ENCODE measurements around the gene ENDOV. TPM values are rescaled to one million over a fixed set of nuclear protein-coding genes. Genes with fewer than 3 reads are reported as not detected.

The ENDOV gene
- polyA plus RNA-seq, 1 donor (not counting 4 experiments of a cell fraction or from before 2014, with no cell fraction given), result 10.9 TPM

DNA sequence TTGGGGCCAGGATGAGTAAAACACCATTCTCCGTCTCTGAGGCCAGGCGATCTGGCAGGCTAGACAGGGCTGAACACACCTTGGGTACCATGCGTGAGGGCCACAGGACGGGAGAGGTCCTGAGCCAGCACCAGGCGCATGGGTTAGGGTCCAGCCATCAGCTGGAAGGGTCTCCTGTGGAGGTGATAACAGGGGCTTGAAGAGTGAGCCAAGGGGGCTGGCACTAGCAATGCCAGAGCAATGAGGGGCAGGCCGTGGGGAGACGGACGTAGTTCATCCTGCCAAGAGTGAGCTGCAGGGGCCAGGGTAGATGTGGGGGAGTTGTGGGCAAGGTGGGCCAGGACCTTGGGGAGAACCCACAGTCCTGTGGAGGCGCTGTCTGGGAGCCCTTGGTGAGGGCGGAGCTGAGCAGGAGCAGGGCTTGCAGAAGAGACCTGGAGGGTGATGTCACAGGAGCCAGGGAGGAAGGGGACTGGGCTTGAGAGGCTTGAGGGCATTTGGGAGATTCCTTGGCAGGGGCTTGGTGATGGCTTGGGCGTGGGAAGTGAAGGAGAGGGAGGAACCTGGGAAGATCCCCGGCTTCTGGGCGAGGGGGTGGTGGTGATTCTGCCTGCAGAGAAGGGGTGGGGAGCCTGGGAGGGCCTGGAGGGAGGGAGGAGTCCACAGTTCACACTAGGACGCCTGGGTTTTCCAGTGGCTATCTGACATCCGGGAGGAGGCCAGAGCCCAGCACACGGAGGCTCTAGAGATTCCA is 67.8 kb downstream of the ENDOV start:
- TF ChIP-seq, protein P1, sequence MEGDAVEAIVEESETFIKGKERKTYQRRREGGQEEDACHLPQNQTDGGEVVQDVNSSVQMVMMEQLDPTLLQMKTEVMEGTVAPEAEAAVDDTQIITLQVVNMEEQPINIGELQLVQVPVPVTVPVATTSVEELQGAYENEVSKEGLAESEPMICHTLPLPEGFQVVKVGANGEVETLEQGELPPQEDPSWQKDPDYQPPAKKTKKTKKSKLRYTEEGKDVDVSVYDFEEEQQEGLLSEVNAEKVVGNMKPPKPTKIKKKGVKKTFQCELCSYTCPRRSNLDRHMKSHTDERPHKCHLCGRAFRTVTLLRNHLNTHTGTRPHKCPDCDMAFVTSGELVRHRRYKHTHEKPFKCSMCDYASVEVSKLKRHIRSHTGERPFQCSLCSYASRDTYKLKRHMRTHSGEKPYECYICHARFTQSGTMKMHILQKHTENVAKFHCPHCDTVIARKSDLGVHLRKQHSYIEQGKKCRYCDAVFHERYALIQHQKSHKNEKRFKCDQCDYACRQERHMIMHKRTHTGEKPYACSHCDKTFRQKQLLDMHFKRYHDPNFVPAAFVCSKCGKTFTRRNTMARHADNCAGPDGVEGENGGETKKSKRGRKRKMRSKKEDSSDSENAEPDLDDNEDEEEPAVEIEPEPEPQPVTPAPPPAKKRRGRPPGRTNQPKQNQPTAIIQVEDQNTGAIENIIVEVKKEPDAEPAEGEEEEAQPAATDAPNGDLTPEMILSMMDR (optimal IDR thresholded peaks at IDR 0.05 in 1 of 3, IDR thresholded peaks at IDR 0.05 in 1 of 3, conservative IDR thresholded peaks at IDR 0.05 in 1 of 3; ENCODE audit: extremely low read depth in 1 of 3, insufficient read depth in 2 of 3, low read length in 3 of 3), result no peak
- TF ChIP-seq EZH2 (IDR thresholded peaks at IDR 0.05; ENCODE audit: low read length), result no peak
- no peaks in the 10 kb centered on the region for H3K9me1 ChIP-seq (ENCODE audit: control insufficient read depth, extremely low read depth, insufficient read depth, low read length)
- H3K4me3 ChIP-seq (ENCODE audit: control insufficient read depth in 2 of 3, extremely low read depth in 1 of 3, insufficient read depth in 2 of 3, low read depth in 1 of 3, low read length in 3 of 3), result no peak overlapping the region
- dilution Hi-C loops (cut with MboI; ENCODE audit: extremely low pct_ligation_motif_present, low sequenced_read_pairs), result no loop called here
- H3K79me2 ChIP-seq (ENCODE audit: control insufficient read depth, insufficient read depth, low read length), result no peaks in the 10 kb centered on the region
- FAIRE-seq (no peak), DNase-seq (ENCODE audit: low read depth, low spot score) (no peak)
- no peak overlapping the region for H3K9ac ChIP-seq (ENCODE audit: control insufficient read depth, extremely low read depth, insufficient read depth, low read length)
- peaks cover 9% of the 10 kb centered on the region for H3K9me3 ChIP-seq (ENCODE audit: control insufficient read depth, low read depth, low read length)
- no peak overlapping the region for H2AFZ ChIP-seq (ENCODE audit: control insufficient read depth, low read length)
- no peaks in the 10 kb centered on the region for H3K36me3 ChIP-seq (ENCODE audit: control insufficient read depth in 2 of 2, extremely low read depth in 1 of 2, insufficient read depth in 2 of 2, low read length in 2 of 2)
- no peaks in the 10 kb centered on the region for H4K20me1 ChIP-seq (ENCODE audit: control insufficient read depth, extremely low read depth, insufficient read depth, low read length)
- H3K27ac ChIP-seq (ENCODE audit: control insufficient read depth, insufficient read depth, low read length), result no peak overlapping the region
- no peak overlapping the region for H3K4me2 ChIP-seq (ENCODE audit: control insufficient read depth, extremely low read depth, insufficient read depth, low read depth, low read length)
- H3K27me3 ChIP-seq (ENCODE audit: control insufficient read depth, extremely low read depth, insufficient read depth, low read length), result peaks cover 60% of the 10 kb centered on the region
- H3K4me1 ChIP-seq (ENCODE audit: control insufficient read depth, extremely low read depth, insufficient read depth, low read length), result no peaks in the 10 kb centered on the region

DNA sequence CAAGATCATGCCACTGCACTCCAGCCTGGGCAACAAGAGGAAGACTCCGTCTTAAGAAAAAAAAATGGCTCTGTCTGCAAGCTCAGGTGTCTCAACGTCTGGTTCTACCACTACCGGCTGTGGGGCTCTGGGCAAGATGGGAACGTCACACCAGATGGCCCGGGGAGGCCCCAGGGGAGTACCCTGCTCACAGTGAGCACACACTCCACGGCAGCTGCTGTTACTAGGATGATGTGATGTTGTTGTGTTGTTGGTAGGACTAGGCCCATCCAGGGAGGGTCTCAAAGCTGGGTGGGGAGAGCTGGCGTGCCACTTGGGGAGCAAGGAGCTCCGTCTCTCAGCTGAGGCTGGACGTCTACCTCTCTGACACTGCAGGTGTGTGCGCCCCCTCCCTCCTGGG is 70.9 kb downstream of the ENDOV start:
- H3K36me3 ChIP-seq (ENCODE audit: control insufficient read depth in 2 of 2, extremely low read depth in 1 of 2, insufficient read depth in 2 of 2, low read length in 2 of 2), result no peaks in the 10 kb centered on the region
- H3K9ac ChIP-seq (ENCODE audit: control insufficient read depth, extremely low read depth, insufficient read depth, low read length), result no peak overlapping the region
- no peaks in the 10 kb centered on the region for H4K20me1 ChIP-seq (ENCODE audit: control insufficient read depth, extremely low read depth, insufficient read depth, low read length)
- no peak overlapping the region for H3K4me3 ChIP-seq (ENCODE audit: control insufficient read depth in 2 of 3, extremely low read depth in 1 of 3, insufficient read depth in 2 of 3, low read depth in 1 of 3, low read length in 3 of 3)
- no peaks in the 10 kb centered on the region for H3K9me1 ChIP-seq (ENCODE audit: control insufficient read depth, extremely low read depth, insufficient read depth, low read length)
- H3K27me3 ChIP-seq (ENCODE audit: control insufficient read depth, extremely low read depth, insufficient read depth, low read length), result peaks cover 46% of the 10 kb centered on the region
- TF ChIP-seq EZH2 (IDR thresholded peaks at IDR 0.05; ENCODE audit: low read length), result no peak
- TF ChIP-seq, protein P1 (optimal IDR thresholded peaks at IDR 0.05 in 1 of 3, IDR thresholded peaks at IDR 0.05 in 1 of 3, conservative IDR thresholded peaks at IDR 0.05 in 1 of 3; ENCODE audit: extremely low read depth in 1 of 3, insufficient read depth in 2 of 3, low read length in 3 of 3), result no peak
- no peaks in the 10 kb centered on the region for H3K79me2 ChIP-seq (ENCODE audit: control insufficient read depth, insufficient read depth, low read length)
- H3K27ac ChIP-seq (ENCODE audit: control insufficient read depth, insufficient read depth, low read length), result no peak overlapping the region
- no peak overlapping the region for H3K4me2 ChIP-seq (ENCODE audit: control insufficient read depth, extremely low read depth, insufficient read depth, low read depth, low read length)
- DNase-seq (ENCODE audit: low read depth, low spot score) (no peak), FAIRE-seq (no peak)
- peaks cover 9% of the 10 kb centered on the region for H3K9me3 ChIP-seq (ENCODE audit: control insufficient read depth, low read depth, low read length)
- no peaks in the 10 kb centered on the region for H3K4me1 ChIP-seq (ENCODE audit: control insufficient read depth, extremely low read depth, insufficient read depth, low read length)
- dilution Hi-C loops (cut with MboI; ENCODE audit: extremely low pct_ligation_motif_present, low sequenced_read_pairs), result no loop called here
- H2AFZ ChIP-seq (ENCODE audit: control insufficient read depth, low read length), result no peak overlapping the region
